H1 (cell line): ENCODE results near the gene FXR2. TPM values are rescaled to one million over a fixed set of nuclear protein-coding genes. Genes with fewer than 3 reads are reported as not detected.

Experiments
- BRCA1 ChIP-seq: IDR thresholded peaks from 2 replicates; pipeline ENCODE4 v1.6.1; 2012; ENCODE audit warnings: low read depth, low read length, improper control_type of control experiment
- CREB1 ChIP-seq: IDR thresholded peaks from 2 replicates; pipeline ENCODE4 v1.6.1; 2012; ENCODE audit warnings: inconsistent platforms
- GTF2F1 ChIP-seq: IDR thresholded peaks from 2 replicates; pipeline ENCODE4 v1.6.1; 2012; ENCODE audit warnings: low read depth, low read length, improper control_type of control experiment, borderline replicate concordance
- HDAC6 ChIP-seq: IDR thresholded peaks from one replicate; pipeline ENCODE4 v1.7.1; 2012; ENCODE audit warnings: low read depth, mild to moderate bottlenecking, inconsistent platforms, low read length, moderate library complexity
- JUND ChIP-seq: IDR thresholded peaks from 2 replicates; pipeline ENCODE4 v1.6.1; 2011; ENCODE audit warnings: mild to moderate bottlenecking, improper control_type of control experiment, low read length
- KDM1A ChIP-seq: fragments of 200-600, 300-600 bp; sonication (generic); IDR thresholded peaks from 2 replicates; pipeline ENCODE4 v1.7.1; 2016; ENCODE audit warnings: mild to moderate bottlenecking, low read length, borderline replicate concordance
- KDM4A ChIP-seq: IDR thresholded peaks from one replicate; pipeline ENCODE4 v1.7.1; 2012; ENCODE audit warnings: low read depth, mild to moderate bottlenecking, moderate library complexity, low read length, inconsistent platforms; ENCODE audit not compliant: severe bottlenecking
- KDM5A ChIP-seq: fragments of 200-600 bp; IDR thresholded peaks from 2 replicates; pipeline ENCODE4 v1.7.1; 2012; ENCODE audit warnings: mild to moderate bottlenecking, low read length, inconsistent platforms, mixed read lengths
- MAFK ChIP-seq: IDR thresholded peaks from 2 replicates; pipeline ENCODE4 v1.6.1; 2012; ENCODE audit warnings: low read depth, mild to moderate bottlenecking, improper control_type of control experiment, low read length
- NANOG ChIP-seq: IDR thresholded peaks from 2 replicates; pipeline ENCODE4 v1.6.1; 2011; ENCODE audit warnings: low read length, low read depth, mild to moderate bottlenecking, inconsistent platforms; ENCODE audit not compliant: insufficient read depth, poor library complexity, severe bottlenecking
- NRF1 ChIP-seq: IDR thresholded peaks from 2 replicates; pipeline ENCODE4 v1.6.1; 2011; ENCODE audit warnings: mild to moderate bottlenecking, low read depth, low read length, improper control_type of control experiment
- POLR2AphosphoS5 ChIP-seq: IDR thresholded peaks from 2 replicates; pipeline ENCODE4 v1.6.1; 2011; ENCODE audit warnings: low read depth, low read length
- POU5F1 ChIP-seq: IDR thresholded peaks from 2 replicates; pipeline ENCODE4 v1.6.1; 2011; ENCODE audit warnings: low read depth, mild to moderate bottlenecking, low read length, moderate library complexity
- RFX5 ChIP-seq: IDR thresholded peaks from 2 replicates; pipeline ENCODE4 v1.6.1; 2011; ENCODE audit warnings: low read depth, low read length, improper control_type of control experiment, borderline replicate concordance
- SIN3A ChIP-seq, 2 experiments: IDR thresholded peaks in 1 of 2; conservative IDR thresholded peaks in 1 of 2; 2 replicates each; pipeline ENCODE4 v1.6.1; 2011 to 2012; ENCODE audit warnings: low read length in 2 of 2, improper control_type of control experiment in 1 of 2, low read depth in 1 of 2, mild to moderate bottlenecking in 1 of 2
- SP2 ChIP-seq: IDR thresholded peaks from 2 replicates; pipeline ENCODE4 v1.6.1; 2012; ENCODE audit warnings: mild to moderate bottlenecking, low read length, inconsistent platforms
- SUZ12 ChIP-seq: fragments of 200-600 bp; sonication (generic); IDR thresholded peaks from 2 replicates; pipeline ENCODE4 v1.6.1; 2012; ENCODE audit warnings: mild to moderate bottlenecking, inconsistent platforms, low read length, moderate library complexity, mixed read lengths
- YY1 ChIP-seq: IDR thresholded peaks from 2 replicates; pipeline ENCODE4 v1.6.1; 2011; ENCODE audit warnings: low read depth, mild to moderate bottlenecking, low read length
- polyA plus RNA-seq, 7 experiments: library from polyadenylated mRNA; depleted of rRNA in 3 of 7; stranded (reverse) in 5 of 7; unstranded in 2 of 7; fragments of >200 nt in 5 of 7; fragments of 200-250 nt in 2 of 7; gene quantifications; 1 replicate in 5 of 7; 2 replicates in 1 of 7; 4 replicates in 1 of 7; pipeline versions ENCODE4 v1.2.1 to v1.2.3, GENCODE V29; 2011 to 2013; ENCODE audit warnings: missing spikeins in 2 of 7, mixed read lengths in 2 of 7
- total RNA-seq: library from RNA; stranded (reverse); fragmentation: NEBNext Ultra II Directional; extraction: Animal tissue kit (Norgen Biotek cat#: 25700); gene quantifications from 2 replicates; pipeline ENCODE4 v1.2.1, GENCODE V29; 2021
- TF ChIP-seq, protein P1 (sequence below), 3 experiments: IDR thresholded peaks; 1 replicate in 2 of 3; 2 replicates in 1 of 3; pipeline versions ENCODE4 v1.5.1 to v1.6.1; 2011; ENCODE audit warnings: low read length in 3 of 3, mild to moderate bottlenecking in 3 of 3, inconsistent platforms in 2 of 3, low read depth in 1 of 3, moderate library complexity in 1 of 3; ENCODE audit not compliant: insufficient read depth in 1 of 3; ENCODE audit errors: control extremely low read depth in 1 of 3
- TF ChIP-seq, protein P2 (sequence below): IDR thresholded peaks from 2 replicates; pipeline ENCODE4 v1.6.1; 2011; ENCODE audit warnings: low read length, improper control_type of control experiment
- TF ChIP-seq, protein P3 (sequence below): IDR thresholded peaks from 2 replicates; pipeline ENCODE4 v1.6.1; 2012; ENCODE audit warnings: inconsistent platforms

The FXR2 gene
- total and polyA plus RNA-seq, 2 of the 8 experiments (the other 6 are each of a cell fraction or from before 2014, with no cell fraction given) = 26.2 to 44.0 TPM

DNA sequence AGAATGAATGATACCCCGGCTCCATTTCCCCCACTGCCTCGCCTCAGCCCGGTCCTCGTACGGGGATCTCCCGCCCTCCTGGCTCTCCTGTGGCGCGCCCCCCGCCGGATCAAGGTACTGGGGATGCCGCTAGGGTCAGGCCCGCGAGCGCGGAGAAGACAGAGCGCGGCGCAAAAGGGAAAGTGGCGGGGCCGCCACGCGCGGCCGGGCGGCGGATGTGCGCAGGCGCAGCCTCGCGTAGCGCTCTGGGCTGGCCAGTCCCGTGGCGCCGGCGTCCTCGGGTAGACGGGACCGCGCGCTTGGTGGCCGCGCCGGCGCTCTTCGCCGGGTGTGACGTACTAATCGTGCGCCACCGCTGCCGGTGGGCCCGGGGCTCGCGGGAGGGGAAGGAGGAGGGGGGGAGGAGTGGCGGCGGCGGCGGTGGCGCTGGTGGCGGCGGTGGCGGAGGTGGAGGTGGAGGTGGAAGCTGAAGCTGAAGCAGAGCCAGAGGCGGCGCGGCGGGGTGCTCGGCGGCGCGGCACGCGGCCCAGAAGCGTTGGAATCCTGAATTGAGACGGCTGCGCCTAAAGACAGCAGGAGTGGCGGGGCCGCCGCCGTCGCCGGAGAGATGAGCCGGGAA, 53.0 kb downstream of the FXR2 start, which contains the start of gene SENP3 (continued):
- TF ChIP-seq NANOG (no peak), YY1 (no peak), POLR2AphosphoS5 (peak; percentile 36), GTF2F1 (no peak), KDM1A (no peak), SUZ12 (no peak), RFX5 (no peak), NRF1 (peak; percentile 59), CREB1 (peak; percentile 97), SP2 (no peak), KDM4A (peak; percentile 27), SIN3A (conservative IDR thresholded peaks at IDR 0.05 in 1 of 2, IDR thresholded peaks at IDR 0.05 in 1 of 2; ENCODE audit: low read depth in 1 of 2, low read length in 2 of 2) (peak in 1 of 2 experiments; percentile 40; a peak in 1 of 4 replicates), HDAC6 (no peak), JUND (no peak), POU5F1 (no peak), BRCA1 (no peak), KDM5A (peak; percentile 64; the same call in 1 of the 2 replicates), MAFK (no peak)
- TF ChIP-seq, protein P1, sequence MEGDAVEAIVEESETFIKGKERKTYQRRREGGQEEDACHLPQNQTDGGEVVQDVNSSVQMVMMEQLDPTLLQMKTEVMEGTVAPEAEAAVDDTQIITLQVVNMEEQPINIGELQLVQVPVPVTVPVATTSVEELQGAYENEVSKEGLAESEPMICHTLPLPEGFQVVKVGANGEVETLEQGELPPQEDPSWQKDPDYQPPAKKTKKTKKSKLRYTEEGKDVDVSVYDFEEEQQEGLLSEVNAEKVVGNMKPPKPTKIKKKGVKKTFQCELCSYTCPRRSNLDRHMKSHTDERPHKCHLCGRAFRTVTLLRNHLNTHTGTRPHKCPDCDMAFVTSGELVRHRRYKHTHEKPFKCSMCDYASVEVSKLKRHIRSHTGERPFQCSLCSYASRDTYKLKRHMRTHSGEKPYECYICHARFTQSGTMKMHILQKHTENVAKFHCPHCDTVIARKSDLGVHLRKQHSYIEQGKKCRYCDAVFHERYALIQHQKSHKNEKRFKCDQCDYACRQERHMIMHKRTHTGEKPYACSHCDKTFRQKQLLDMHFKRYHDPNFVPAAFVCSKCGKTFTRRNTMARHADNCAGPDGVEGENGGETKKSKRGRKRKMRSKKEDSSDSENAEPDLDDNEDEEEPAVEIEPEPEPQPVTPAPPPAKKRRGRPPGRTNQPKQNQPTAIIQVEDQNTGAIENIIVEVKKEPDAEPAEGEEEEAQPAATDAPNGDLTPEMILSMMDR (IDR thresholded peaks at IDR 0.05; ENCODE audit: control extremely low read depth in 1 of 3, insufficient read depth in 1 of 3, low read depth in 1 of 3, low read length in 3 of 3) = peak in 1 of 3 experiments; percentile 11; a peak in 1 of 4 replicates
- TF ChIP-seq, protein P2, sequence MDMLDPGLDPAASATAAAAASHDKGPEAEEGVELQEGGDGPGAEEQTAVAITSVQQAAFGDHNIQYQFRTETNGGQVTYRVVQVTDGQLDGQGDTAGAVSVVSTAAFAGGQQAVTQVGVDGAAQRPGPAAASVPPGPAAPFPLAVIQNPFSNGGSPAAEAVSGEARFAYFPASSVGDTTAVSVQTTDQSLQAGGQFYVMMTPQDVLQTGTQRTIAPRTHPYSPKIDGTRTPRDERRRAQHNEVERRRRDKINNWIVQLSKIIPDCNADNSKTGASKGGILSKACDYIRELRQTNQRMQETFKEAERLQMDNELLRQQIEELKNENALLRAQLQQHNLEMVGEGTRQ = no peak
- TF ChIP-seq, protein P3, sequence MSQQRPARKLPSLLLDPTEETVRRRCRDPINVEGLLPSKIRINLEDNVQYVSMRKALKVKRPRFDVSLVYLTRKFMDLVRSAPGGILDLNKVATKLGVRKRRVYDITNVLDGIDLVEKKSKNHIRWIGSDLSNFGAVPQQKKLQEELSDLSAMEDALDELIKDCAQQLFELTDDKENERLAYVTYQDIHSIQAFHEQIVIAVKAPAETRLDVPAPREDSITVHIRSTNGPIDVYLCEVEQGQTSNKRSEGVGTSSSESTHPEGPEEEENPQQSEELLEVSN = peak; percentile 53
